ENCODE data around the gene BMPR1A.
A peak's percentile ranks its signal among the peaks of the same experiment; 100 is the strongest.
"Not testable (repeated sequence)": the region's sequence is repeated elsewhere in the genome, so short reads cannot be mapped to it uniquely, and the experiment has no call there.

BMPR1A gene

GRCh38 chr10:86898511-86898910 is 142.1 kb downstream of the BMPR1A start:
- DNase-seq = no peak

DNA sequence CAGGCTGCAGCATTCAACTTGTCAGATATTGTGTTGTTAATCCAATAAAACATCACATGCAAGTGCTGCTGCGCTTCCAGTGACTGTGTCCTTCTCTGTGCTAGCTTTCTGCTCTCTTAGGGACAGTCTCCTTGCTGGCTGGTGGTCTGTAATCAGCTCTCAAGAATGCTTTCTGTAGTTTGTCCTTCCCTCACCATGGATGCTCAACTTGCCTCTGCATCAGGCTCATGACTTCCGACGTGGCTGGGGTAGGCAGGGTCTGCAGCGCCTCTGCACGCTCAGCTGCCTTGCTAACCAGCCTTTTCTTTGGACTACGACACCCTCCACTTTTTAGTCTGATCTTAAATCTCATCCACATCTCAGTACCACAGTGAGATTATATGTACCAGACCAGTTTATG is 142.7 kb downstream of the BMPR1A start:
- no peak for DNase-seq

GRCh38 chr10:86899670-86900276 is 143.4 kb downstream of the BMPR1A start:
- DNase-seq = peak in 1 of 2 experiments; percentile 19

DNA sequence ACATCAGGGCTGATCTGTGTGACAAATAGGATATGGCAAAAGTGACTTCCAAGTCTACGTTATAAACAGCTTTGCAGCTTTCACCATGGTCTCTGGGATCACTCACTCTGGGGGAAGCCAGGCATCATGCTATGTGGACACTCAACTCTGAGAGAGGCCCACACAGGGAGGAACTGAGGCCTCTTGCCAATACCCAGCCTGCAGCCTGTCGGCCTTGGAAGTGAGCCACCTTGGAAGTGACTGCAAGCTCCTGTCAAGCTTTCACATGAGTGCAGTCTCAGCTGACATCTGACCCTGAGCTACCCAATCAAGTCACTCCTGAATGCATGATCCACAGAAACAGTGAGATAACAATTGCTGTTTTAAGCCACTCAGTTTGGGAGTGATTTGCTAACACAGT is 144.5 kb downstream of the BMPR1A start:
- DNase-seq = no peak

GRCh38 chr10:86904600-86904999 is 148.2 kb downstream of the BMPR1A start:
- no peak for DNase-seq

DNA sequence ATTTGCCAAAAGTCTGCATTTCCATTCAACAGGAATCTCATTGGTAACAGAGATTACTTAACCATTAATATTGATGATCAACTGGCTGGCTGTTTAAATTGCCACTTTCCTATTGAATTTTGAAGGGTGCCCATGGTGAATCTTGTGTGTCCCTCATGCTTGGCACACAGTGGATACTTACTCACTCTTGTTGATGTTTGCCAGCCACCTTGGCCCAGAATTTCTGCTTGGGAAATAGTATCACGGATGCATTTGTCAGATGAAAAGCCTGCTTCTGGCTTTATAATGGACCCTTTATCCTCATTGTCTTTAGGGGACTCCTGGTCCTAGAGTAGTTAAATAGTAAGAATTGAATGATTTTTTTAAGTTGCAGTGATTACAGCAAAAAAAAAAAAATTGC is 149.0 kb downstream of the BMPR1A start:
- no peak for DNase-seq

- no peak for DNase-seq
Measured at GRCh38 chr10:86914734-86915133, 158.3 kb downstream of the BMPR1A start.

DNA sequence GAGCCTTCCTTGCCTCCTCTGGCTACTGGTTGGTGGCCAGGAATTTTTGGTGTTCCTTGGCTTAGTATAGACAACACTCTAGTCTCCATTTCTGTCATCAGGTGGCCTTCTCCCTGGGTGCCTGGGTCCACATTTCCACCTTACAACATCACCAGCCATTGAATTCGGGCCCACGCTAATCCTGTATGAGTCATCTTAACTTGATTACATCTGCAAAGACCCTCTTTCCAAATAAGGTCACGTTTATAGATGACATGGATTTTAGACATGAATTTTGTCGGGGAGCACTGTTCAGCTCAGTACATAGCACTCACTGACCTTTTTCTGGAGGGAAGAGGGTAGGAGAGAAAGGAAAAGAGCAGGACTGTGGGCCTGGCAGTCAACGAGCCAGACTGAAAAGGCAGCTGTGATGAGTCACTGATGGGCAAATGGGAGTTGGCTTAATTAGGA is 161.6 kb downstream of the BMPR1A start:
- DNase-seq = no peak

- no peak for DNase-seq
Measured at GRCh38 chr10:86922553-86922961, 166.1 kb downstream of the BMPR1A start.

GRCh38 chr10:86929468-86930380 is 173.3 kb downstream of the BMPR1A start:
- DNase-seq = no peak

DNA sequence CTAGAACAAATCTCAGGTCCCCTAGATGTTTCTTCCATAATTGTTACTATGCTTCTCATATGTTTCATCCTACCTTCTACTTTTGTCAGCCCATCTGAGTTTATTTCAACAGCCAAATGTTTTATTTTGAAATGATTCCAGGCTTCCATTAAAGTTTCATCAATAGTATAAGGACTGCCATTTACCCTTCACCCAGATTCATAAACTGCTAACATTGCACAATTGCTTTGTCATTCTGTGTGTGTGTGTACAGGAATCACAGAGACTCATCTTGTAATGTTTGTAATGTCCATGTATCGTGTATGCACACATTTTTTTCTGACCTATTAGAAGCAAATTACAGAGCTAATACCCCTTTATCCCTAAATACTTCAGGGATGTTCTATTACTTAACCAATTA is 175.5 kb downstream of the BMPR1A start:
- no peak for DNase-seq

DNA sequence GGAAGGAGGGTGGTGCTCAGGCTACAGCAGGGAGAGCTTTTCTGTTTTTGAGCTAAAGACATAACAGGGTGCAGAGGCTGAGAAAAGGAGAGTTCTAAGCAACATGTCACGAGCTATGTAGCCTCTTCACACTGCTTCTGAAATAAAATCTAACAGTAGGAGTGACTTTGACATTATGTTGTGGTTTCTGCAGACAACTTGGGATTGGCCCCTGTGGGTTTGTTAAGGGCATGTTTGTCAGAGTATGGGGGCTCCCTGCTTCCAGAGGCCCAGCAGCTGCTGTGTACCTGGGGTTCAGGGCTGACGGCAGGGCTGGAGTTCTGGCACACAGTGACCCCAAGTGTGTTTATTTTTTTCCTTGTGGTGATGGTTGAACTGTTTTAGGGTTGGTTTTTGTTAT is 176.3 kb downstream of the BMPR1A start:
- DNase-seq = no peak

- not testable (repeated sequence) for DNase-seq
Measured at GRCh38 chr10:86934162-86934711, 177.8 kb downstream of the BMPR1A start.

DNA sequence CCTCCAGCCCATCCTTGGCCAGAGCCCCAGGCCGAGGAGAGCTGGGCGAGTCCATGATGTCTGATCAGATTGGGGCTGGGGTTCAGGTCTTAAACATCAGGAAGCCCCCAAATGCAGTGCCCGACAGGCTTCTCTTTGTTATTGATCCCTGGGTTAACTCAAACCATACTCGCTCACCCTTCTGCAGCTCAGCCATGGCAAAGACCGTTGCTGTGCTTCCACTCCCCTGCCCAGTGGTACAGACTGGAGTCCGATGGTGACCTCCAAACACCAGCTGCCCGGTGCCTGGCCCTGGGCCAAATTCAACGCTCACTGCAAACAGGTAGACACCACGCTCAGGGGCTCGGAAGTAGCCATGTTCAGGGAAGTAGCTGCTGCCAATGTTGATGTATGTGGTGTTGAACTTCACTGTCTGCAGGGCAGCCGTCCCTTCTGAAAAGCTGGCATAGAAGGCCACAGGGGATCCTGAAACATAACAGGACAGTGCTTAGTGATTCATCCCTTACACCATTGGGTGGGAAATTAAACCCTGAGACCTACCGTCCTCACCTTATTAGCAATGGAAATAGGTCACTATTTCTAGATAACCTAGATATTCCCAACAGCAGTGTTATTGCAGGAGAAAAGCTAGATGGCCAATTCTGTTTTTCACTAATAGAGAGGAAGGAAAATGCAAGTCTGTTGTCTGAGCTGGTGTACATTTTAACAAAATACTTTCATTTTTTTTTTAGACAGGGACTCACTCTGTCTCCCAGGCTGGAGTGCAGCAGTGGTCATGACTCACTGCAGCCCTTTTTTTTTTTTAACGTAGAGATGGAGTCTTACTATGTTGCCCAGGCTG is 180.5 kb downstream of the BMPR1A start:
- DNase-seq = no peak

- no peak for DNase-seq
Measured at GRCh38 chr10:86937502-86938154, 181.2 kb downstream of the BMPR1A start.

DNA sequence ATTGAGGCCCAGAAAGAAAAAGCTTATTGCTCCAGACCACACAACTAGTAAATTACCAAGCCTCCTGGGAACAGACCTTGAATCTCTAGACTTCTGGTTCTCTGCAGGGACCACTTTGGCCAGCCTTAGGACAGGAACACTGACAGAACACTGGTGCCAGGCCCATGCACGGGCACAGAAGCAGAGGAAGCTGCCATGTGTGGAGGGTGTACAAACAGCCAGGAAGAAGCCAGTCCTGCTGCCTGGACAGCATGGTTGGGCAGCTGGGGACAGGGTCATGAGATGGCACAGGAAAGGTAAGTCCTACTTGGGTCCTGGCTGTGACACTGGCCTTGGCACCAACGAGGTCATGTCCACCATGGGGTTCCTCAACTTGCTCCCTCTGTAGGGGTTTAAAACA is 181.8 kb downstream of the BMPR1A start:
- no peak for DNase-seq

DNA sequence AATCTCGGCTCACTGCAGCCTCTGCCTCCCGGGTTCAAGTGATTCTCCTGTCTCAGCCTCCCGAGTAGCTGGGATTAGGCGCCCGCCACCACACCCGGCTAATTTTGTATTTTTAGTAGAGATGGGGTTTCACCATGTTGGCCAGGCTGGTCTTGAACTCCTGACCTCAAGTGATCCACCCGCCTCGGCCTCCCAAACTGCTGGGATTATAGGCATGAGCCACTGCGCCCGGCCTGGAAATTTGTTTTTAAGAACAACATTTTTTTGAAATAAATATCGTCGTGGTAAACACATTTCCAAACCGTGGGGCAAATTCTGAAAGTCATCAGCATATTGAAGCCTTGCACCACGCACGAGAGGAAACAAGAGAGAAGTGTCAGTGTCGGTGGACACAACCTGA is 183.7 kb downstream of the BMPR1A start:
- not testable (repeated sequence) for DNase-seq

- DNase-seq = no peak
Measured at GRCh38 chr10:86940677-86941076, 184.3 kb downstream of the BMPR1A start.

- DNase-seq = no peak
Measured at GRCh38 chr10:86941426-86941825, 185.0 kb downstream of the BMPR1A start.

DNA sequence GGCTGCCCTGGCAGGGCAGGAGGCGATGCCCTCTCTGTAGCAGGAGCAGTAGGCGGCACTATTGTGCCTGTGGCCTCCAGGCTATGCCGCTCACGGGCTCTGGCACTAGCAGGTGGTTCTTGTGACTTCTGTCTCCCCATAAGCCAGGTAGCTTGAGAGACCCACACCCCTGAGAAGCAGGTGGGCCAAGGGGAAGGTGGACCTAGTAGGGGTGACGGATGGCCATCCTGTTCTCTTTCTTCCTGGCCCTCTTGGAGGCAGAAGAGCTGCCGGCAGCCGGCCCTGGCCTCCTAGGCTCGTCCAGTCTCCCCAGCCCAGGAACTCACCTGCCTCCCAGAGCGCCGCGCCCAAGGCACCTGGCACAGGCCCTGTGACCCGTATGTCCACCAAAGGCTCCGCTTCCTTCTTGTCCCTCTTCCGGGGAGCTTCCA is 185.6 kb downstream of the BMPR1A start:
- DNase-seq = no peak

GRCh38 chr10:86942441-86943315 is 186.3 kb downstream of the BMPR1A start:
- DNase-seq = no peak

Measured in NCI-H524 (cell line).